ENCODE data around the gene LRFN5.

LRFN5 gene

GRCh38 chr14:41782511-41782910 lies 175.8 kb downstream of the LRFN5 start:
- Histone ChIP-seq H3F3A (ENCODE audit: control insufficient read depth, insufficient read depth) (no peaks in the 10 kb centered on the region), H3K4me3 (ENCODE audit: low read length) (no peak overlapping the region), H3K79me2 (ENCODE audit: control insufficient read depth, low read length) (no peaks in the 10 kb centered on the region), H3K36me3 (ENCODE audit: control insufficient read depth, low read length) (no peaks in the 10 kb centered on the region), H3K27me3 (ENCODE audit: control insufficient read depth, low read length) (no peaks in the 10 kb centered on the region), H3K4me1 (ENCODE audit: control insufficient read depth, low read length) (no peaks in the 10 kb centered on the region), H3K9me3 (ENCODE audit: control insufficient read depth, insufficient read depth, low read length) (no peaks in the 10 kb centered on the region), H3K9me2 (replicated peaks; ENCODE audit: control insufficient read depth, low read length) (no peaks in the 10 kb centered on the region), H3K4me2 (ENCODE audit: low read length) (no peak overlapping the region), H3K27ac (ENCODE audit: low read depth, low read length) (no peak overlapping the region), H4K20me1 (ENCODE audit: control insufficient read depth, insufficient read depth, low read depth, low read length) (no peaks in the 10 kb centered on the region)
- no peak for TF ChIP-seq EZH2phosphoT487 (IDR thresholded peaks at IDR 0.05; ENCODE audit: borderline replicate concordance, low read length)
- TF ChIP-seq, protein P1, sequence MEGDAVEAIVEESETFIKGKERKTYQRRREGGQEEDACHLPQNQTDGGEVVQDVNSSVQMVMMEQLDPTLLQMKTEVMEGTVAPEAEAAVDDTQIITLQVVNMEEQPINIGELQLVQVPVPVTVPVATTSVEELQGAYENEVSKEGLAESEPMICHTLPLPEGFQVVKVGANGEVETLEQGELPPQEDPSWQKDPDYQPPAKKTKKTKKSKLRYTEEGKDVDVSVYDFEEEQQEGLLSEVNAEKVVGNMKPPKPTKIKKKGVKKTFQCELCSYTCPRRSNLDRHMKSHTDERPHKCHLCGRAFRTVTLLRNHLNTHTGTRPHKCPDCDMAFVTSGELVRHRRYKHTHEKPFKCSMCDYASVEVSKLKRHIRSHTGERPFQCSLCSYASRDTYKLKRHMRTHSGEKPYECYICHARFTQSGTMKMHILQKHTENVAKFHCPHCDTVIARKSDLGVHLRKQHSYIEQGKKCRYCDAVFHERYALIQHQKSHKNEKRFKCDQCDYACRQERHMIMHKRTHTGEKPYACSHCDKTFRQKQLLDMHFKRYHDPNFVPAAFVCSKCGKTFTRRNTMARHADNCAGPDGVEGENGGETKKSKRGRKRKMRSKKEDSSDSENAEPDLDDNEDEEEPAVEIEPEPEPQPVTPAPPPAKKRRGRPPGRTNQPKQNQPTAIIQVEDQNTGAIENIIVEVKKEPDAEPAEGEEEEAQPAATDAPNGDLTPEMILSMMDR (IDR thresholded peaks at IDR 0.05; ENCODE audit: low read depth, low read length, poor library complexity, severe bottlenecking) = no peak

DNA sequence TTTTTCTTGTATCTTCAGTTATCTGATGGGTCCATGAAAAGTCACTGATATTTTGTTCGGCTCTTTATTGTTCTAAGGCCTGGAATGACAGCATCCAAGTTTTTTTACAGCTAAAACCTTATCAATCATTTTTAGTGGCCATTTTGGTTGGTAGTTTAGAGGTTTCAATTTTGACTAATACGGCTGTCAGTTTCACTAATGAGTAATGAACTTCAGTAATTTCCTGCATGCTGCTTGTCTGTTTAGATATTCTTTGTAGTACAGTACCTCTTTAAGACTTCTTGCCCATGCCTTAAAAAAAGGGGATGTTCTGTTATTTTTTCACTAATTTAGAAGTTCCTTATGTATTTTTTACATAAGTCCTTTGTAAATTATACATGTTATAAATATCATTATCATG lies 176.7 kb downstream of the LRFN5 start:
- no peak overlapping the region for H3K4me2 ChIP-seq (ENCODE audit: low read length)
- H3K27me3 ChIP-seq (ENCODE audit: control insufficient read depth, low read length) = no peaks in the 10 kb centered on the region
- H3K27ac ChIP-seq (ENCODE audit: low read depth, low read length) = no peak overlapping the region
- H3F3A ChIP-seq (ENCODE audit: control insufficient read depth, insufficient read depth) = no peaks in the 10 kb centered on the region
- H3K79me2 ChIP-seq (ENCODE audit: control insufficient read depth, low read length) = no peaks in the 10 kb centered on the region
- H4K20me1 ChIP-seq (ENCODE audit: control insufficient read depth, insufficient read depth, low read depth, low read length) = no peaks in the 10 kb centered on the region
- no peaks in the 10 kb centered on the region for H3K9me3 ChIP-seq (ENCODE audit: control insufficient read depth, insufficient read depth, low read length)
- H3K36me3 ChIP-seq (ENCODE audit: control insufficient read depth, low read length) = no peaks in the 10 kb centered on the region
- no peaks in the 10 kb centered on the region for H3K4me1 ChIP-seq (ENCODE audit: control insufficient read depth, low read length)
- TF ChIP-seq, protein P1 (IDR thresholded peaks at IDR 0.05; ENCODE audit: low read depth, low read length, poor library complexity, severe bottlenecking) = no peak
- no peak for TF ChIP-seq EZH2phosphoT487 (IDR thresholded peaks at IDR 0.05; ENCODE audit: borderline replicate concordance, low read length)
- H3K9me2 ChIP-seq (replicated peaks; ENCODE audit: control insufficient read depth, low read length) = no peaks in the 10 kb centered on the region
- no peak overlapping the region for H3K4me3 ChIP-seq (ENCODE audit: low read length)

DNA sequence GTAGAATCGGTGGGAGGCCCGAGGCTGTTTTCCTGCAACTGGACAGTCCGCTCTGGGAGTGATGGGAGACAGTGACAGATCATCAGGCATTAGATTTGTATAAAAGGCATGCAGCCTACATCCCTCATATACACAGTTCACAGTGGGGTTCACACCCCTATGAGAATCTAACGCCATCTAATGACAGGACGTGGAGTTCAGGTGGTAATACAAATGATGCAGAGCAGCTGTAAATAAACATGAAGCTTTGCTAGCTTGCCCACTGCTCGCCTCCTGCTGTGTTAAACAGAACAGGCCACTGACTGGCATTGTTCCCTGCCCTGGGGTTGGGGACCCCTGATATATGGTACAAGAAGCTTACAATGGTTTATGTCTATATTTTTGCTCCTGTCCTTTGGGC lies 179.0 kb downstream of the LRFN5 start:
- Histone ChIP-seq H3K9me3 (ENCODE audit: control insufficient read depth, insufficient read depth, low read length) (no peaks in the 10 kb centered on the region), H3K9me2 (replicated peaks; ENCODE audit: control insufficient read depth, low read length) (no peaks in the 10 kb centered on the region), H3K27me3 (ENCODE audit: control insufficient read depth, low read length) (no peaks in the 10 kb centered on the region), H4K20me1 (ENCODE audit: control insufficient read depth, insufficient read depth, low read depth, low read length) (no peaks in the 10 kb centered on the region), H3K4me1 (ENCODE audit: control insufficient read depth, low read length) (no peaks in the 10 kb centered on the region), H3K27ac (ENCODE audit: low read depth, low read length) (no peak overlapping the region), H3K79me2 (ENCODE audit: control insufficient read depth, low read length) (no peaks in the 10 kb centered on the region), H3K4me2 (ENCODE audit: low read length) (no peak overlapping the region), H3K4me3 (ENCODE audit: low read length) (no peak overlapping the region), H3K36me3 (ENCODE audit: control insufficient read depth, low read length) (no peaks in the 10 kb centered on the region), H3F3A (ENCODE audit: control insufficient read depth, insufficient read depth) (no peaks in the 10 kb centered on the region)
- no peak for TF ChIP-seq EZH2phosphoT487 (IDR thresholded peaks at IDR 0.05; ENCODE audit: borderline replicate concordance, low read length)
- TF ChIP-seq, protein P1 (IDR thresholded peaks at IDR 0.05; ENCODE audit: low read depth, low read length, poor library complexity, severe bottlenecking) = no peak

DNA sequence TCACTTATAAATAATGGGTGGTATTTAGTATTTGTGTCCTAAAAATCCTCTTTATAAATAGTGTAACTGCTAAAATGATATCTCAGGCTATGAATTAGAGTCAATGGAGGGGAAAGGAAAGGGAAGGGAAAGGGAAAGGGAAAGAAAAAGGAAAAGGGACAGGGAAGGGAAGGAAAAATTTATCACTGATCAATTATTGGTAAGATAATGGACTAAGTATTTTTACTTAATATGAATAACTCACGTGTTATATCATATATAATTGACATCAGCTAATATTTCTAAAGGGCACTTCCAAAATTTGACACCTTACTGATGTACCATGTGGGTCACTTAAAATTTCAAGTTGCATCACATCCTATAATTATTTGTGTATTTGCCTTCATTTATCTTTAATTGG lies 193.1 kb downstream of the LRFN5 start:
- Histone ChIP-seq H3K9me3 (ENCODE audit: control insufficient read depth, insufficient read depth, low read length) (no peaks in the 10 kb centered on the region), H3K9me2 (replicated peaks; ENCODE audit: control insufficient read depth, low read length) (0 out of 2 replicates have a peak, but pooled peaks cover 2% of the 10 kb centered on the region), H3F3A (ENCODE audit: control insufficient read depth, insufficient read depth) (no peaks in the 10 kb centered on the region; the same call in 1 of the 2 replicates), H3K36me3 (ENCODE audit: control insufficient read depth, low read length) (no peaks in the 10 kb centered on the region), H3K79me2 (ENCODE audit: control insufficient read depth, low read length) (no peaks in the 10 kb centered on the region), H3K4me3 (ENCODE audit: low read length) (no peak overlapping the region), H3K27me3 (ENCODE audit: control insufficient read depth, low read length) (no peaks in the 10 kb centered on the region), H4K20me1 (ENCODE audit: control insufficient read depth, insufficient read depth, low read depth, low read length) (no peaks in the 10 kb centered on the region), H3K4me2 (ENCODE audit: low read length) (no peak overlapping the region), H3K27ac (ENCODE audit: low read depth, low read length) (no peak overlapping the region), H3K4me1 (ENCODE audit: control insufficient read depth, low read length) (no peaks in the 10 kb centered on the region)
- no peak for TF ChIP-seq EZH2phosphoT487 (IDR thresholded peaks at IDR 0.05; ENCODE audit: borderline replicate concordance, low read length)
- TF ChIP-seq, protein P1 (IDR thresholded peaks at IDR 0.05; ENCODE audit: low read depth, low read length, poor library complexity, severe bottlenecking) = no peak
